Tibial nerve (tissue), 4 donors: Measurements from ENCODE around the gene ZBTB7C. TPM values are rescaled to one million over a fixed set of nuclear protein-coding genes. Genes with fewer than 3 reads are reported as not detected.

Experiments
- DNase-seq, 2 donors: peaks; one replicate each; pipeline ENCODE4 v3.0.0-alpha.2; 2019; ENCODE audit warnings: low spot score in 2 of 2
- H3K27ac ChIP-seq, 4 donors: fragments of 200-600 bp; sonication (generic) in 3 of 4; one replicate each; pipeline ENCODE4 v1.5.1; 2017 to 2019; ENCODE audit warnings: mild to moderate bottlenecking in 1 of 4
- H3K27me3 ChIP-seq, 2 donors: fragments of 200-600 bp; sonication (generic) in 1 of 2; one replicate each; pipeline versions ENCODE4 v1.5.1 to v1.6.0; 2017 to 2019
- H3K36me3 ChIP-seq, 3 donors: fragments of 200-600 bp; sonication (generic); one replicate each; pipeline ENCODE4 v1.5.1; 2018 to 2019
- H3K4me1 ChIP-seq, 4 donors: fragments of 200-600 bp; sonication (generic) in 3 of 4; one replicate each; pipeline ENCODE4 v1.5.1; 2017 to 2019
- H3K4me3 ChIP-seq, 4 donors: fragments of 200-600 bp; sonication (generic) in 3 of 4; one replicate each; pipeline ENCODE4 v1.5.1; 2017 to 2019; ENCODE audit warnings: mild to moderate bottlenecking in 1 of 4, moderate library complexity in 1 of 4
- H3K9me3 ChIP-seq, 4 donors: fragments of 200-600 bp; sonication (generic) in 3 of 4; one replicate each; pipeline ENCODE4 v1.5.1; 2017 to 2019
- EP300 ChIP-seq, 2 donors: sonication (generic); formaldehyde crosslinking; IDR thresholded peaks; one replicate each; pipeline ENCODE4 v1.6.1; 2017; ENCODE audit warnings: antibody characterized with exemption in 2 of 2, mild to moderate bottlenecking in 1 of 2
- POLR2A ChIP-seq, 2 donors: fragments of 450-650 bp; IDR thresholded peaks; one replicate each; pipeline ENCODE4 v1.6.1; 2017; ENCODE audit warnings: antibody characterized with exemption in 2 of 2, mild to moderate bottlenecking in 2 of 2, moderate library complexity in 2 of 2
- WGBS, 2 donors: methylation state at CpG; one replicate each; pipeline ENCODE4 v1.1.5; 2018; 5-methylcytosine and 5-hydroxymethylcytosine counted together
- total RNA-seq, 4 donors: library from RNA; depleted of rRNA; stranded (reverse); fragments of >200 nt; gene quantifications; one replicate each; pipeline ENCODE4 v1.1.0, GENCODE V29; 2016
- TF ChIP-seq, protein P1 (sequence below), 5 experiments: fragments of 200-600 bp in 3 of 5; fragments of 450-650 bp in 2 of 5; sonication (generic) in 3 of 5; IDR thresholded peaks; one replicate each; pipeline ENCODE4 v1.5.1; 2016 to 2019; ENCODE audit warnings: antibody characterized with exemption in 5 of 5, mild to moderate bottlenecking in 3 of 5, moderate library complexity in 2 of 5

Gene ZBTB7C
- total RNA-seq, 4 donors from 2014 or later, result 24.6 to 95.0 (median 75.3) TPM

DNA sequence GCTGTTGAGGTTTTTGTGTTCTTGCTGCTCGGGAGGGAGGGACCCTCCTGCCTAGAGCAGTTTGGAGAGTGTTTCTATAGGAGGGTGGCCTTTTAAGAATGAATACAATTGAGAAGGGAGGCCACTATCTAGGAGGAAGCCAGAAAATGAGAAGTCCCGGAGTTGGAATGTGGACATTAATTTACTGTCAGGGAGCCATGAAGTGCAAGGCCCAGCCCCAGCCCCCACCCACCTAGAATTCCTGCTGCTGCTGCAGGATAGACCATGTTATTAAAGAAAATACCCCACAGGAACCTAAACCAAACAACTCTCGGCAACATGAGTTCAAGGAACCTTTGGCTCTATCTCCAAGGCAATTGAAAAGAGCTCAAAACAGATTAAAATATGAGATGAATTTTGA, 46.0 kb downstream of the ZBTB7C start:
- H3K27me3 ChIP-seq, result no peaks in the 10 kb centered on the region
- H3K4me1 ChIP-seq, result peaks cover 0 to 37% (median 0%) of the 10 kb centered on the region in 4 donors
- no peak overlapping the region for H3K27ac ChIP-seq
- H3K9me3 ChIP-seq, result peaks cover 0 to 6% (median 0%) of the 10 kb centered on the region in 4 donors
- no peak overlapping the region for H3K4me3 ChIP-seq
- no peak for TF ChIP-seq POLR2A (IDR thresholded peaks at IDR 0.05)
- WGBS, 2 donors, result 21 to 24% methylated on average over 3 of the region's 3 CpGs
- no peak for DNase-seq
- no peaks in the 10 kb centered on the region for H3K36me3 ChIP-seq

GRCh38 chr18:48361801-48362200, 47.4 kb downstream of the ZBTB7C start:
- no peak for DNase-seq
- Histone ChIP-seq H3K27ac (peak overlapping the region in 1 of 4 donors; percentile 3), H3K4me1 (peaks cover 0 to 45% (median 0%) of the 10 kb centered on the region in 4 donors), H3K9me3 (peaks cover 0 to 6% (median 0%) of the 10 kb centered on the region in 4 donors), H3K27me3 (no peaks in the 10 kb centered on the region), H3K36me3 (no peaks in the 10 kb centered on the region), H3K4me3 (no peak overlapping the region)
- TF ChIP-seq, protein P1, sequence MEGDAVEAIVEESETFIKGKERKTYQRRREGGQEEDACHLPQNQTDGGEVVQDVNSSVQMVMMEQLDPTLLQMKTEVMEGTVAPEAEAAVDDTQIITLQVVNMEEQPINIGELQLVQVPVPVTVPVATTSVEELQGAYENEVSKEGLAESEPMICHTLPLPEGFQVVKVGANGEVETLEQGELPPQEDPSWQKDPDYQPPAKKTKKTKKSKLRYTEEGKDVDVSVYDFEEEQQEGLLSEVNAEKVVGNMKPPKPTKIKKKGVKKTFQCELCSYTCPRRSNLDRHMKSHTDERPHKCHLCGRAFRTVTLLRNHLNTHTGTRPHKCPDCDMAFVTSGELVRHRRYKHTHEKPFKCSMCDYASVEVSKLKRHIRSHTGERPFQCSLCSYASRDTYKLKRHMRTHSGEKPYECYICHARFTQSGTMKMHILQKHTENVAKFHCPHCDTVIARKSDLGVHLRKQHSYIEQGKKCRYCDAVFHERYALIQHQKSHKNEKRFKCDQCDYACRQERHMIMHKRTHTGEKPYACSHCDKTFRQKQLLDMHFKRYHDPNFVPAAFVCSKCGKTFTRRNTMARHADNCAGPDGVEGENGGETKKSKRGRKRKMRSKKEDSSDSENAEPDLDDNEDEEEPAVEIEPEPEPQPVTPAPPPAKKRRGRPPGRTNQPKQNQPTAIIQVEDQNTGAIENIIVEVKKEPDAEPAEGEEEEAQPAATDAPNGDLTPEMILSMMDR (IDR thresholded peaks at IDR 0.05), result no peak
- no peak for TF ChIP-seq POLR2A (IDR thresholded peaks at IDR 0.05)
- TF ChIP-seq EP300 (IDR thresholded peaks at IDR 0.05), result no peak
- WGBS, 2 donors, result 95% methylated on average over 4 of the region's 4 CpGs

DNA sequence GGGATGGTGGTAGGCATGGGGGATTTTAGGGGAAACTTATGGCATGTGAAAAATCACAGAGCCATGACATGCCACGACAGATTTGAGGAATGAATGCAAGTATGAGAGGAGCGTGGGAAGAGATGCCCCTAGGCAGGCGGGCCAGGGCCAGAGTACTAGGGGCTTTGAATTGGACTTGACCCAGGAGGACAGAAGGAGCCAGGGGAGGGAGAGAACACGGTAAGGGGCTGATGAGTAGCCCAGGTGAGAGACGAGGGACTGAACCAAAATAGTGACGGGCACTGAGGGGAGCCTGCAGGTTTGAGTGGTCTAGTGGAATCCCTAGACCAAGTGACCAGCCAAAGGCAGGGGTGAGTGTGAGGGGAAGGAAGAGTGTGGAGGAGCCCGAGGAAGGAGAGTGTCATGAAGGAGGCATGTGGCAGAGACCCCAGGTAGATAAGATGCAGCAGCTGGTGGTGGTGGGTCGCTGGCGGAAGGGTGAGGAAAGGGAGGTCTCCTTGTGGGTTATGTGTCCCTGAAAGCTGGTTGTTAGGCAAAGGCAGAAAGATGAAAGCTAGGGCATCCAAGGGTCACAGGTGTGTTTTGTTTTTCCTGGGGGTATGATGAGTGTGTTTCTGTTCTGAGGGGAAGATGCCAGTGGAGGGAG, 48.7 kb downstream of the ZBTB7C start:
- Histone ChIP-seq H3K27me3 (no peaks in the 10 kb centered on the region), H3K4me1 (peaks cover 0 to 58% (median 0%) of the 10 kb centered on the region in 4 donors), H3K4me3 (no peak overlapping the region), H3K9me3 (peaks cover 0 to 6% (median 0%) of the 10 kb centered on the region in 4 donors), H3K27ac (peak overlapping the region in 1 of 4 donors; percentile 22), H3K36me3 (no peaks in the 10 kb centered on the region)
- whole genome bisulfite sequencing, 2 donors, result 86 to 87% methylated on average over 9 of the region's 9 CpGs
- TF ChIP-seq POLR2A (IDR thresholded peaks at IDR 0.05) (no peak), EP300 (IDR thresholded peaks at IDR 0.05) (no peak)
- TF ChIP-seq, protein P1 (IDR thresholded peaks at IDR 0.05), result no peak
- no peak for DNase-seq

DNA sequence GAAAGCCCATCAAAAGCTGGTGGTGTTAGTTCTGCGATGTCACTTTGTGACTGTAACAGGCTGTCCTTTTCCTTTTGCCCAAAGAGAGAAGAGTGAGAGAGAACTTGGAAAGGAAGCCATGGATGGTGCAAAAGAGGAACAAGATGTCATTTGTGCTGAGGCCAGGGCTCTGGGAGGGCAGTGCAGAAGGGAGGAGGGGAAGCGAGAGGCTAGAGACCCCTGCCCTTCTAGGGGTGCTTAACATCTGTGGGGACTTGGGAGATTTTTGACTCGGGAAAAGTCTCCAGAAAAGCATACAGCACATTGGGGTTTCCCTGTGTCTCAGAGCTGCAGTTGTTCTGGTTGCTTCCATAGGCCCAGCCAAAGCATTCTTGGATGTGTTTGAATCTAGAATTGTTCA, 49.6 kb downstream of the ZBTB7C start:
- H3K27ac ChIP-seq, result no peak overlapping the region
- H3K27me3 ChIP-seq, result no peaks in the 10 kb centered on the region
- H3K36me3 ChIP-seq, result no peaks in the 10 kb centered on the region
- no peak overlapping the region for H3K4me3 ChIP-seq
- 47 to 62% methylated on average over 3 of the region's 3 CpGs for WGBS, 2 donors
- peaks cover 0 to 6% (median 0%) of the 10 kb centered on the region in 4 donors for H3K9me3 ChIP-seq
- TF ChIP-seq POLR2A (IDR thresholded peaks at IDR 0.05) (no peak), EP300 (IDR thresholded peaks at IDR 0.05) (no peak)
- H3K4me1 ChIP-seq, result peaks cover 0 to 67% (median 0%) of the 10 kb centered on the region in 4 donors
- no peak for DNase-seq

- WGBS, 2 donors, result 83 to 86% methylated on average over 3 of the region's 3 CpGs
- Histone ChIP-seq H3K9me3 (peaks cover 0 to 6% (median 0%) of the 10 kb centered on the region in 4 donors), H3K4me1 (peaks cover 0 to 65% (median 0%) of the 10 kb centered on the region in 4 donors), H3K4me3 (no peak overlapping the region), H3K27me3 (no peaks in the 10 kb centered on the region), H3K36me3 (no peaks in the 10 kb centered on the region), H3K27ac (no peak overlapping the region)
- TF ChIP-seq, protein P1 (IDR thresholded peaks at IDR 0.05), result no peak
- no peak for TF ChIP-seq EP300 (IDR thresholded peaks at IDR 0.05)
- TF ChIP-seq POLR2A (IDR thresholded peaks at IDR 0.05), result no peak
- DNase-seq, result no peak
These were observed 50.3 kb downstream of the ZBTB7C start for GRCh38 chr18:48358868-48359267.

DNA sequence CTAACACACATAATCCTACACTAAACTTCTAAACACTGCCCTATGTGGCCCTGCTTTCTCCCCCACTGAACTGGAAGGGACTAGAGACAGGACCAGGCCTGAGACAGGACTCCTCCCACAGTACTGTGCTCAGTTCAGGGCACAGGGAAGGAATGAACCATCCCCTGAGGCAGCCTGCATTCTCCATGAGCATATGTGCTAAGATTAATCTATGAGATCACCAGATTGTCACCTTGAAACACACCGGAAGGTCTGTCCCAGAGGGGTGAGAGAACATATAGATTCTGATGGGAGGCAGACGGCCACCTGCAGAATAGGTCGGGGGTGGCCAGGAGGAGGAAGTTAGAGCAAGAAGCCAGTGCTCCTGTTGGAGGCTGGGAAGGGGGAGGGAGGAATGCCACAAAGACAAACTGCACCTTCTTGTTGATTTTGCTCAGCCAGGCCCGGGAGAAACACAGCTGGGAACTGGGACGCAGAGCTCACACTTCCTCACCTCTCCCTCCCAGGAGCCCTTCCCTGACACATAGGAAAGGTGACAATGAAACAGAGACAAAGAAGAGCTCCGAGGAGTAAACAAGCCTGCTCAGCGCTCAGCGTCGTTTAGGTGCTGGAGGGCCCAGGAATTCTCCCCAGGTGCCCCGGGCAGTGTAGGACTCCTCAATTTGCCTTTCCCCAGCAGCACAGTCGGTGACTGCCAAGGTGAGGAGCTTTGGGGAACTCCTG, 52.1 kb downstream of the ZBTB7C start:
- Histone ChIP-seq H3K27me3 (no peaks in the 10 kb centered on the region), H3K27ac (peak overlapping the region in 2 of 4 donors; percentile 37 to 52), H3K4me3 (no peak overlapping the region), H3K4me1 (peaks cover 0 to 51% (median 0%) of the 10 kb centered on the region in 4 donors), H3K36me3 (no peaks in the 10 kb centered on the region), H3K9me3 (peaks cover 0 to 6% (median 0%) of the 10 kb centered on the region in 4 donors)
- WGBS, 2 donors, result 47 to 65% methylated on average over 11 of the region's 11 CpGs
- TF ChIP-seq POLR2A (IDR thresholded peaks at IDR 0.05), result no peak
- TF ChIP-seq EP300 (IDR thresholded peaks at IDR 0.05), result no peak
- TF ChIP-seq, protein P1 (IDR thresholded peaks at IDR 0.05), result no peak
- DNase-seq, result no peak
